H9 (cell line): Measurements from ENCODE around the gene EYA4. TPM values are rescaled to one million over a fixed set of nuclear protein-coding genes. Genes with fewer than 3 reads are reported as not detected.
A peak's percentile ranks its signal among the peaks of the same experiment; 100 is the strongest.

Source experiments
- DNase-seq: peaks from one replicate; pipeline ENCODE4 v3.0.0-alpha.2; 2017
- H2AFZ ChIP-seq: one replicate; pipeline ENCODE4 v1.6.1; 2013; ENCODE audit warnings: mild to moderate bottlenecking, low read length, control low read depth, moderate library complexity
- H2AK5ac ChIP-seq: 2 replicates; pipeline ENCODE4 v1.6.1; 2013; ENCODE audit warnings: low read length, control low read depth, mixed read lengths; ENCODE audit not compliant: insufficient read length
- H2BK120ac ChIP-seq: one replicate; pipeline ENCODE4 v1.6.1; 2013; ENCODE audit warnings: low read depth, mild to moderate bottlenecking, low read length, control low read depth, inconsistent platforms; ENCODE audit not compliant: poor library complexity, severe bottlenecking
- H2BK12ac ChIP-seq: 2 replicates; pipeline ENCODE4 v1.6.1; 2013; ENCODE audit warnings: low read length, control low read depth, mixed read lengths, low read depth; ENCODE audit not compliant: insufficient read length
- H2BK15ac ChIP-seq: 2 replicates; pipeline ENCODE4 v1.6.1; 2013; ENCODE audit warnings: low read depth, low read length, control low read depth
- H2BK20ac ChIP-seq: one replicate; pipeline ENCODE4 v1.6.1; 2013; ENCODE audit warnings: low read depth, mild to moderate bottlenecking, low read length, control low read depth, inconsistent platforms; ENCODE audit not compliant: poor library complexity, severe bottlenecking
- H2BK5ac ChIP-seq: 2 replicates; pipeline ENCODE4 v1.6.1; 2013; ENCODE audit warnings: low read length, control low read depth, mixed read lengths; ENCODE audit not compliant: insufficient read length
- H3K14ac ChIP-seq: 2 replicates; pipeline ENCODE4 v1.6.1; 2013; ENCODE audit warnings: low read length, control low read depth; ENCODE audit not compliant: insufficient read depth
- H3K18ac ChIP-seq: 2 replicates; pipeline ENCODE4 v1.6.1; 2013; ENCODE audit warnings: low read depth, mild to moderate bottlenecking, mixed read lengths, low read length, control low read depth; ENCODE audit not compliant: insufficient read length
- H3K23ac ChIP-seq: 2 replicates; pipeline ENCODE4 v1.6.1; 2013; ENCODE audit warnings: low read length, control low read depth, mixed read lengths, low read depth; ENCODE audit not compliant: insufficient read length
- H3K23me2 ChIP-seq: 2 replicates; pipeline ENCODE4 v1.6.1; 2013; ENCODE audit warnings: low read depth, mild to moderate bottlenecking, mixed read lengths, low read length, control low read depth; ENCODE audit not compliant: insufficient read length, poor library complexity, severe bottlenecking
- H3K27ac ChIP-seq: 2 replicates; pipeline ENCODE4 v1.5.1; 2013; ENCODE audit warnings: low read length, control low read depth, mixed read lengths, low read depth; ENCODE audit not compliant: insufficient read length
- H3K27me3 ChIP-seq: 2 replicates; pipeline ENCODE4 v1.6.1; 2013; ENCODE audit warnings: low read length, control low read depth, inconsistent platforms; ENCODE audit not compliant: insufficient read depth
- H3K4ac ChIP-seq: 2 replicates; pipeline ENCODE4 v1.6.1; 2013; ENCODE audit warnings: low read depth, mild to moderate bottlenecking, control low read depth, inconsistent platforms, low read length, moderate library complexity
- H3K4me1 ChIP-seq: 2 replicates; pipeline ENCODE4 v1.6.1; 2013; ENCODE audit warnings: low read length, control low read depth, inconsistent platforms; ENCODE audit not compliant: insufficient read depth
- H3K4me2 ChIP-seq: 2 replicates; pipeline ENCODE4 v1.6.1; 2013; ENCODE audit warnings: low read length, control low read depth, mixed read lengths; ENCODE audit not compliant: insufficient read length, insufficient read depth
- H3K56ac ChIP-seq: 2 replicates; pipeline ENCODE4 v1.6.1; 2013; ENCODE audit warnings: low read depth, mild to moderate bottlenecking, mixed read lengths, low read length, control low read depth; ENCODE audit not compliant: insufficient read length
- H3K79me1 ChIP-seq: 2 replicates; pipeline ENCODE4 v1.6.1; 2013; ENCODE audit warnings: low read depth, mild to moderate bottlenecking, moderate library complexity, low read length, control low read depth, inconsistent platforms; ENCODE audit not compliant: insufficient read depth, poor library complexity, severe bottlenecking
- H3K79me2 ChIP-seq: 2 replicates; pipeline ENCODE4 v1.6.1; 2013; ENCODE audit warnings: low read length, control low read depth, inconsistent platforms; ENCODE audit not compliant: insufficient read depth
- H3K9ac ChIP-seq: 2 replicates; pipeline ENCODE4 v1.6.1; 2013; ENCODE audit warnings: low read length, control low read depth, mixed read lengths; ENCODE audit not compliant: insufficient read length; ENCODE audit errors: extremely low read depth
- H3K9me3 ChIP-seq: one replicate; pipeline ENCODE4 v1.6.1; 2013; ENCODE audit warnings: low read depth, low read length, inconsistent platforms; ENCODE audit not compliant: control insufficient read depth
- H3T11ph ChIP-seq: one replicate; pipeline ENCODE4 v1.6.1; 2013; ENCODE audit warnings: mild to moderate bottlenecking, low read length, control low read depth, inconsistent platforms
- H4K20me1 ChIP-seq: one replicate; pipeline ENCODE4 v1.6.1; 2013; ENCODE audit not compliant: control insufficient read depth, insufficient read length, insufficient read depth
- H4K5ac ChIP-seq: 2 replicates; pipeline ENCODE4 v1.6.1; 2013; ENCODE audit warnings: low read depth, mild to moderate bottlenecking, mixed read lengths, low read length, control low read depth; ENCODE audit not compliant: insufficient read length
- H4K8ac ChIP-seq: replicated peaks from 2 replicates; pipeline ENCODE4 v1.6.1; 2013; ENCODE audit warnings: low read length, control low read depth, mixed read lengths, low read depth; ENCODE audit not compliant: insufficient read length
- H4K91ac ChIP-seq: 2 replicates; pipeline ENCODE4 v1.6.1; 2013; ENCODE audit warnings: low read depth, mild to moderate bottlenecking, moderate library complexity, mixed read lengths, low read length, control low read depth; ENCODE audit not compliant: insufficient read length
- H3K27ac Mint-ChIP-seq, 3 experiments: 2 replicates in 2 of 3; 3 replicates in 1 of 3; pipeline ENCODE4 v1.8.0; 2020 to 2021; ENCODE audit warnings: mixed read lengths in 3 of 3, mild to moderate bottlenecking in 1 of 3, moderate library complexity in 1 of 3
- H3K27me3 Mint-ChIP-seq: 2 replicates; pipeline ENCODE4 v1.8.0; 2021; ENCODE audit warnings: low read depth, mild to moderate bottlenecking, moderate library complexity, mixed read lengths
- H3K36me3 Mint-ChIP-seq, 3 experiments: 2 replicates in 2 of 3; 3 replicates in 1 of 3; pipeline ENCODE4 v1.8.0; 2020 to 2021; ENCODE audit warnings: low read depth in 3 of 3, mixed read lengths in 3 of 3; ENCODE audit not compliant: insufficient read depth in 1 of 3
- H3K4me1 Mint-ChIP-seq, 2 experiments: 2 replicates each; pipeline ENCODE4 v1.8.0; 2020; ENCODE audit warnings: mixed read lengths in 2 of 2
- H3K4me3 Mint-ChIP-seq, 2 experiments: 2 replicates in 1 of 2; 3 replicates in 1 of 2; pipeline ENCODE4 v1.8.0; 2020 to 2021; ENCODE audit warnings: mild to moderate bottlenecking in 2 of 2, mixed read lengths in 2 of 2, moderate library complexity in 1 of 2
- H3K9me3 Mint-ChIP-seq, 2 experiments: 2 replicates in 1 of 2; 3 replicates in 1 of 2; pipeline ENCODE4 v1.8.0; 2020; ENCODE audit warnings: mild to moderate bottlenecking in 2 of 2, mixed read lengths in 2 of 2, moderate library complexity in 1 of 2
- CTCF ChIP-seq: fragments of 200-600 bp; sonication (generic); conservative IDR thresholded peaks from 3 replicates; pipeline ENCODE4 v1.8.0; 2021; ENCODE audit warnings: antibody characterized with exemption, mild to moderate bottlenecking
- WGBS: extraction: QIAGEN DNeasy Blood & Tissue Kit; methylation state at CpG from one replicate; pipeline ENCODE4 v1.1.7; 2013; ENCODE audit warnings: missing lambda C conversion rate, low lambda C conversion rate, mixed read lengths; ENCODE audit not compliant: insufficient read length; ENCODE audit errors: extremely low coverage; 5-methylcytosine and 5-hydroxymethylcytosine counted together
- total RNA-seq: library from RNA; stranded (reverse); gene quantifications from 2 replicates; pipeline ENCODE4 v1.2.1, GENCODE V29; 2021

Gene EYA4
- total RNA-seq, 1 experiment from 2014 or later, result 0.26 TPM

- no CpG with 5 or more reads among the region's 2 CpGs for WGBS
- Histone ChIP-seq H3K23me2 (no peaks in the 10 kb centered on the region), H3K9me3 (no peaks in the 10 kb centered on the region), H2AK5ac (no peak overlapping the region), H3T11ph (no peak overlapping the region), H3K79me2 (no peaks in the 10 kb centered on the region), H3K18ac (no peak overlapping the region), H4K8ac (no peak overlapping the region), H2BK15ac (no peak overlapping the region), H2BK20ac (no peak overlapping the region), H3K56ac (no peak overlapping the region), H3K4me1 (no peaks in the 10 kb centered on the region), H3K4ac (no peak overlapping the region), H2BK12ac (no peak overlapping the region), H2BK120ac (no peak overlapping the region), H4K20me1 (no peaks in the 10 kb centered on the region), H3K14ac (no peak overlapping the region), H3K23ac (no peak overlapping the region), H3K4me2 (no peak overlapping the region), H4K91ac (no peak overlapping the region), H2AFZ (no peak overlapping the region), H2BK5ac (no peak overlapping the region), H3K27ac (no peak overlapping the region), H3K27me3 (no peaks in the 10 kb centered on the region), H3K9ac (no peak overlapping the region), H4K5ac (no peak overlapping the region), H3K79me1 (no peaks in the 10 kb centered on the region)
- Mint-ChIP-seq H3K27ac (peak overlapping the region in 1 of 3 experiments; percentile 65; a peak in 1 of 7 replicates), H3K36me3 (no peaks in the 10 kb centered on the region), H3K4me1 (peaks cover 2% of the 10 kb centered on the region in 2 experiments), H3K4me3 (no peak overlapping the region), H3K9me3 (no peaks in the 10 kb centered on the region), H3K27me3 (no peaks in the 10 kb centered on the region)
- TF ChIP-seq CTCF, result no peak
- no peak for DNase-seq
Measured at GRCh38 chr6:133225560-133225959, 15.6 kb upstream of the EYA4 start.
